ENCODE results near the gene BCAS3. TPM values are rescaled to one million over a fixed set of nuclear protein-coding genes. Genes with fewer than 3 reads are reported as not detected.

BCAS3 gene
- total RNA-seq, 2 experiments from 2014 or later, result 13.7 to 25.8 TPM

DNA sequence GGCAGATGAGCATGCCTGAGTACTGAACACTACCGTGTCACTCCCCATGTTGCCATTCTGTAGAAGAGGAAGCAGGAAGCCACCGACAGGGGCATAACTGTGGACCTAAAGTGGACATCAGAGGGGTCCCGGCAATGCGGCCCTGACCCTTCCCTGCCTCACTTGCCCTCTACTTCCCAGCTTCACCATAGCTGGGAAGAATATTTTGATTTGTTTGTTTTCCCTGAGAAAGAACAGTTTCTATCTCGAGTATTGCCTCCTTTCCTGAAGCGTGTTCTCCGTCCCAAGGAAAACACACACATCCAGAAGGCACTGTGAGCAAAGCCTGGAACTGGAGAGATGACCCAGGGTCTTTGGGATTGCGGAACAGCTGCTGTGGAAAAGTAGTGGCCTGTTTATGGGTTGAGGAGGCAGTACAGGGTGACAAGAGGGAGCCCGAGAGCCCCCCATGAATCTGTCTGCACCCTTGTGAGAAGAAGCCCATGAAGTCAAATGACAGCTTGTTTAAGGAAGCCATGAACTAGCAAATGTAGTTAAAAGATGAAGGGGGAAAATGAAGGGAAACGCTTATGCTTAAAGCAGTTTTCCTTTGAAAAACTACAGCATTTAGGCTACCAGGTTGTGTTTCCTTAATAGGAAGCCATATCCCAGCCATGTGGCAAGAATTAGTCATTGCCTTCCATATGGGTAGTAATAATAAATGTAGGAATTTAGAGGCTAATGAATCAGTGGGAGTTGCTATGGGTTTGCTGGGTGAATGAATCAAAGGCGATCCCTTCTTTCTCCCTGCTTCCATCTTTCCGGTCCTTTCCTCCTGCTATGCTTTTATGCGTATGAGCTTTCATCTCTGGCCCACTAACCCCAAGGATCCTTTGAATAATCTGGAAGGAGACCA, 632.0 kb downstream of the BCAS3 start:
- ATAC-seq (no peak), DNase-seq (no peak)
- H3K9me3 Mint-ChIP-seq (ENCODE audit: low read depth), result no peaks in the 10 kb centered on the region
- no peak overlapping the region for H3K27ac Mint-ChIP-seq
- CTCF ChIA-PET, result no interaction called here
- H3K4me1 Mint-ChIP-seq, result no peaks in the 10 kb centered on the region
- no peaks in the 10 kb centered on the region for H3K27me3 Mint-ChIP-seq
- H3K36me3 Mint-ChIP-seq, result no peaks in the 10 kb centered on the region
- no peak overlapping the region for H3K4me3 Mint-ChIP-seq

DNA sequence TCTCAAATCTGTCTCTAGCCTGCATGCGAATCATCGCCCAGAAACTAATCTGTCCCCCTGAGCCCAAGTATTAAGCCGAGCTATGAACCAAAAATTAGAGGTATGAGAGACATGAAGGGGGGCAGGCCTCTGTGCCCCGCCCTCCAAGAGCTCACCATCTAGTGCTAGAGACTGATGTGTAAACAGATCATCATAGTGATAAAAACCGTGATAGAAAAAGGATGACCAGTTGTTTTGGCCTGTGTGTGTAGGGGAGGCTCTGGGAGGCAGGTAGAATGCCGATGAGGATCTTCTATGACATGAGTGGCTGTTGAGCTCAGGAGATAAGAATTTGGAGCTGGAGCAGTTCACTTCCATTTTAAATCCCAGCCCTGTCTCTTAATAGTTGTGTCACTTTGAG, 632.9 kb downstream of the BCAS3 start:
- ATAC-seq (no peak), DNase-seq (no peak)
- H3K27me3 Mint-ChIP-seq, result no peaks in the 10 kb centered on the region
- H3K4me1 Mint-ChIP-seq, result no peaks in the 10 kb centered on the region
- H3K36me3 Mint-ChIP-seq, result no peaks in the 10 kb centered on the region
- H3K4me3 Mint-ChIP-seq, result no peak overlapping the region
- no peak overlapping the region for H3K27ac Mint-ChIP-seq
- H3K9me3 Mint-ChIP-seq (ENCODE audit: low read depth), result no peaks in the 10 kb centered on the region
- CTCF ChIA-PET, result interaction anchor here (0.7 kb wide), 1 partner anchor 45 kb away, joined by 3 read pairs; no protein-coding TSS in a partner anchor

DNA sequence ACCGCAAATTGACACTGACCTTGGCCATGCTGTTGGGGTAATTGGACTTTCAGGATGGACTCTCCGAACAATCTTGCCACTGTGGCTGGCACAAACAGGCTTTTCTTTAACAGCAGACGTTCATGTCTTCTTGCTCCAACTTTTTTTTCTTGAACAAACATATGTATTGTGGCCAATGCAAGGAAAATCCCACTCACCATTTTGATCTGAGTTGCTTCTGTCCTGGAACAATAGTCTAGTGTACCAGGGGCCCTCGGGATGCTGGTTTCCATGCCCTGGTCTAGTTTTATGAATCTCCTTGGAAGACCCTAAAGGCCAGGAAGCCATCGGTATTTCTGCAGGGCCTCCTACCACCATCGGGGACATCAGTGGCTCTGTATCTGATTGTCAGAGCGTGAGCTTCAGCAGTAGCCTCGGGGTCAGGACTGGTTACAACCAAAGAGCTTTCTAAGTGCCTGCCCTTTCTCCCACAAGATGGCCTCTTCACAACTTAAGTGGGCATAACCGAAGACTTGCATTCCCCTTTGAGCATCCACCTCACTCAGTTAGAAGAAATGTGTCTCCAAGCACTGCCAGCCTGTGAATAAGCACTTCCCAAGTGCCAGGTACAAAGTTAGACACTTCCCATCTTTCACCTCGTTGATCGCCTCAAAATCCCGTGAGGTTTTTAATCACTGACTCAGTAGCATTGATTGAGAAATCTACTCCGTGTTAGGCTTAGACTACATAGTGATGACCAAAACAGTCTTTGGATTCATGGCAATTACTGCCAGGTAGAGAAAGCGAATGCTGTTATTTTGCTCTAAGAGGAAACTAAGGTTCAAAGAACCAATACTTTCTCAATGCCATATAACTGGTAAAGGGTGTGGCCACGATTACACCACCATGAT, 635.0 kb downstream of the BCAS3 start:
- no peaks in the 10 kb centered on the region for H3K4me1 Mint-ChIP-seq
- CTCF ChIA-PET, result no interaction called here
- no peak for ATAC-seq

GRCh38 chr17:61313461-61314326, 636.0 kb downstream of the BCAS3 start:
- CTCF ChIA-PET, result interaction anchor here (0.9 kb wide), 1 partner anchor 105 kb away, joined by 3 read pairs; no protein-coding TSS in a partner anchor
- DNase-seq (no peak), ATAC-seq (no peak)
- H3K36me3 Mint-ChIP-seq, result no peaks in the 10 kb centered on the region
- no peaks in the 10 kb centered on the region for H3K4me1 Mint-ChIP-seq
- no peaks in the 10 kb centered on the region for H3K9me3 Mint-ChIP-seq (ENCODE audit: low read depth)
- H3K27ac Mint-ChIP-seq, result no peak overlapping the region
- no peak overlapping the region for H3K4me3 Mint-ChIP-seq
- no peaks in the 10 kb centered on the region for H3K27me3 Mint-ChIP-seq

More for the DNA sequence above, 635.0 kb downstream of the BCAS3 start:
- Mint-ChIP-seq H3K36me3 (no peaks in the 10 kb centered on the region), H3K9me3 (ENCODE audit: low read depth) (no peaks in the 10 kb centered on the region), H3K27ac (no peak overlapping the region), H3K27me3 (no peaks in the 10 kb centered on the region), H3K4me3 (no peak overlapping the region)
- no peak for DNase-seq

GRCh38 chr17:61314368-61315078, 636.9 kb downstream of the BCAS3 start:
- ATAC-seq, result no peak
- Mint-ChIP-seq H3K36me3 (no peaks in the 10 kb centered on the region), H3K4me3 (no peak overlapping the region), H3K27me3 (no peaks in the 10 kb centered on the region), H3K9me3 (ENCODE audit: low read depth) (no peaks in the 10 kb centered on the region), H3K27ac (no peak overlapping the region), H3K4me1 (no peaks in the 10 kb centered on the region)
- no peak for DNase-seq
- CTCF ChIA-PET, result interaction anchor here (0.9 kb wide), 1 partner anchor 106 kb away, joined by 3 read pairs; no protein-coding TSS in a partner anchor

DNA sequence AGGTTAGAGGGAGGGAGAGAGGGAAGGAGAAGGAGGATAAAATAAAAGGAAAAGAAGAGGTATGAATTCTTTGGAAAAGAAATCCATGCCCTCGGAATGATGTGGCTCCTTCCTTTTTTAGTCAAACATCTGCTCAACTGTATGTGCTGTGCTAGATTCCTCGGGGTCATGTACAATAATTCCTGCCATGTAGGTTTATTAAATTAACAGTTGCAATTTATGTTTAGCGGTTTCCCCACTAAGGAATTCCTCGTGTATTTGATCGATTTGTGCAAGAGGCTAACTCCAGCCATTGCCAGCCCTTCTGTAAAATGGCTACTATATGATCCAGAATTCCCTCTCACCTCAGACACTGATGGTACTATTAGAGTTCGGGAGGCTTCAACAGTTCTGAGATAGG, 639.0 kb downstream of the BCAS3 start:
- no peak for ATAC-seq
- H3K27me3 Mint-ChIP-seq, result no peaks in the 10 kb centered on the region
- H3K4me3 Mint-ChIP-seq, result no peak overlapping the region
- H3K27ac Mint-ChIP-seq, result no peak overlapping the region
- H3K36me3 Mint-ChIP-seq, result no peaks in the 10 kb centered on the region
- CTCF ChIA-PET, result interaction anchor here (1.3 kb wide), 1 partner anchor 9 kb away, joined by 3 read pairs; no protein-coding TSS in a partner anchor
- H3K9me3 Mint-ChIP-seq (ENCODE audit: low read depth), result no peaks in the 10 kb centered on the region
- DNase-seq, result no peak
- H3K4me1 Mint-ChIP-seq, result no peaks in the 10 kb centered on the region

- DNase-seq, result no peak
- Mint-ChIP-seq H3K27me3 (no peaks in the 10 kb centered on the region), H3K27ac (no peak overlapping the region), H3K9me3 (ENCODE audit: low read depth) (no peaks in the 10 kb centered on the region), H3K4me1 (no peaks in the 10 kb centered on the region), H3K4me3 (no peak overlapping the region), H3K36me3 (no peaks in the 10 kb centered on the region)
- CTCF ChIA-PET, result interaction anchor here (1.3 kb wide), 1 partner anchor 10 kb away, joined by 3 read pairs; no protein-coding TSS in a partner anchor
- ATAC-seq, result no peak
These were observed 640.1 kb downstream of the BCAS3 start for GRCh38 chr17:61317779-61318178.

DNA sequence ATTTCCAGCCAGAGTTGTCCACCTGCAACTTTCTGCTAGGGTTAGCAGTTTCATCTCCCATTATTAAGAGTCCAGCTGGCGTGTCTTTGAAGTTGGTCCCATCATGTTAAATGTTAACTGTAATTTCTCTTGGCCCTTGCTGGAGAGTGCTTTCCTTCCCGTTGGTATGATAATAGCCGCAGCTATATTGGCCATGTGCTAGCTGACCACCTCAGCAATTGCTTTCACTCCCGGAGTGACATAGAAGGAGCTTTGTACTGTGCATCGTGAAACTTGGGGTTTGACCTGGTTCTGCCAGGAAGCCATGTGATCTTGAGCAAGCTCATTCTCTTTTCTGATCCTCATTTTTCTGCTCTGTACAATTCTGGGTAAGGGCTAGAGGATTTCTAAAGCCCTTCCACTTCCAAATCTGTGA, 641.0 kb downstream of the BCAS3 start:
- no peaks in the 10 kb centered on the region for H3K9me3 Mint-ChIP-seq (ENCODE audit: low read depth)
- no peak overlapping the region for H3K4me3 Mint-ChIP-seq
- CTCF ChIA-PET, result no interaction called here
- no peaks in the 10 kb centered on the region for H3K4me1 Mint-ChIP-seq
- DNase-seq (no peak), ATAC-seq (no peak)
- no peaks in the 10 kb centered on the region for H3K36me3 Mint-ChIP-seq
- H3K27me3 Mint-ChIP-seq, result no peaks in the 10 kb centered on the region
- no peak overlapping the region for H3K27ac Mint-ChIP-seq

GRCh38 chr17:61321344-61321743, 643.7 kb downstream of the BCAS3 start:
- H3K4me3 Mint-ChIP-seq, result no peak overlapping the region
- H3K36me3 Mint-ChIP-seq, result no peaks in the 10 kb centered on the region
- no peak for DNase-seq
- CTCF ChIA-PET, result no interaction called here
- H3K27ac Mint-ChIP-seq, result no peak overlapping the region
- H3K27me3 Mint-ChIP-seq, result no peaks in the 10 kb centered on the region
- no peak for ATAC-seq
- no peaks in the 10 kb centered on the region for H3K4me1 Mint-ChIP-seq
- H3K9me3 Mint-ChIP-seq (ENCODE audit: low read depth), result no peaks in the 10 kb centered on the region

- Mint-ChIP-seq H3K4me3 (no peak overlapping the region), H3K36me3 (no peaks in the 10 kb centered on the region), H3K27me3 (no peaks in the 10 kb centered on the region), H3K4me1 (no peaks in the 10 kb centered on the region), H3K9me3 (ENCODE audit: low read depth) (no peaks in the 10 kb centered on the region), H3K27ac (no peak overlapping the region)
- DNase-seq (no peak), ATAC-seq (no peak)
- CTCF ChIA-PET, result no interaction called here
These were observed 644.8 kb downstream of the BCAS3 start for GRCh38 chr17:61322325-61323002.

- Mint-ChIP-seq H3K27ac (no peak overlapping the region), H3K9me3 (ENCODE audit: low read depth) (no peaks in the 10 kb centered on the region), H3K4me1 (no peaks in the 10 kb centered on the region), H3K36me3 (no peaks in the 10 kb centered on the region), H3K4me3 (no peak overlapping the region), H3K27me3 (no peaks in the 10 kb centered on the region)
- DNase-seq (no peak), ATAC-seq (no peak)
- CTCF ChIA-PET, result interaction anchor here (0.6 kb wide), 1 partner anchor 11 kb away, joined by 4 read pairs; no protein-coding TSS in a partner anchor
These were observed 645.6 kb downstream of the BCAS3 start for GRCh38 chr17:61323003-61323908.

Measured in activated CD8-positive, alpha-beta memory T cell treated with anti-CD3 and anti-CD28 coated beads, Interleukin-2, amount 10 ng/mL, durations not matched to agents 7 days and 5 days (primary cell).